ENCODE data around the gene SLC25A39. TPM values are rescaled to one million over a fixed set of nuclear protein-coding genes. Genes with fewer than 3 reads are reported as not detected.
A peak's percentile ranks its signal among the peaks of the same experiment; 100 is the strongest.

Gene SLC25A39
- total and polyA plus RNA-seq, 2 donors (not counting 3 experiments of a cell fraction or from before 2014, with no cell fraction given) = 88.5 to 151 TPM

GRCh38 chr17:44308865-44309264, 15.8 kb downstream of the SLC25A39 start:
- Histone ChIP-seq H3K4me1 (ENCODE audit: control insufficient read depth, extremely low read depth, insufficient read depth, low read length) (no peaks in the 10 kb centered on the region), H4K20me1 (replicated peaks; ENCODE audit: control insufficient read depth, extremely low read depth, insufficient read depth, low read length) (no peaks in the 10 kb centered on the region), H3K27me3 (ENCODE audit: control insufficient read depth in 2 of 2, insufficient read depth in 2 of 2, low read length in 2 of 2) (peaks cover 18 to 21% of the 10 kb centered on the region in 2 experiments), H3K36me3 (ENCODE audit: control insufficient read depth in 2 of 2, extremely low read depth in 1 of 2, insufficient read depth in 2 of 2, low read length in 2 of 2) (no peaks in the 10 kb centered on the region), H3K4me3 (replicated peaks in 1 of 3; ENCODE audit: insufficient read depth in 1 of 3, low read depth in 1 of 3, low read length in 3 of 3) (no peak overlapping the region), H2AFZ (ENCODE audit: low read depth, low read length) (no peak overlapping the region), H3K9me1 (replicated peaks; ENCODE audit: control insufficient read depth, extremely low read depth, insufficient read depth, low read length) (no peaks in the 10 kb centered on the region), H3K27ac (ENCODE audit: insufficient read depth, low read depth, low read length) (no peak overlapping the region), H3K9ac (replicated peaks; ENCODE audit: extremely low read depth, insufficient read depth, low read length) (no peak overlapping the region), H3K79me2 (ENCODE audit: control insufficient read depth, insufficient read depth, low read length) (no peaks in the 10 kb centered on the region), H3K4me2 (ENCODE audit: insufficient read depth, low read length) (peak overlapping the region; percentile 18), H3K9me3 (replicated peaks; ENCODE audit: control insufficient read depth, insufficient read depth, low read length) (no peaks in the 10 kb centered on the region)
- POLR2A ChIA-PET = no interaction called here
- TF ChIP-seq POLR2A (IDR thresholded peaks at IDR 0.05; ENCODE audit: low read depth, low read length) (no peak), POLR2AphosphoS5 (IDR thresholded peaks at IDR 0.05; ENCODE audit: insufficient read depth, low read depth, low read length) (no peak)
- dilution Hi-C loops (cut with MboI; ENCODE audit: extremely low pct_ligation_motif_present, low sequenced_read_pairs) (no loop called here), intact Hi-C loops (cut with micrococcal nuclease) (loop anchor here (5.0 kb wide), 1 partner anchor 87 kb away; no protein-coding TSS in a partner anchor)
- FAIRE-seq = no peak
- DNase-seq (ENCODE audit: low read depth, low spot score) = no peak
- BruUV-seq (replicated peaks) = no TSS peak
- CTCF ChIA-PET = interaction anchor here (0.7 to 1.2 kb wide), 13 partner anchors 9 to 105 kb away, joined by 3 to 8 read pairs (median 4); partner anchors contain the start of gene UBTF

- Histone ChIP-seq H3K27me3 (ENCODE audit: control insufficient read depth in 2 of 2, insufficient read depth in 2 of 2, low read length in 2 of 2) (peaks cover 16 to 20% of the 10 kb centered on the region in 2 experiments), H3K9me1 (replicated peaks; ENCODE audit: control insufficient read depth, extremely low read depth, insufficient read depth, low read length) (no peaks in the 10 kb centered on the region), H2AFZ (ENCODE audit: low read depth, low read length) (no peak within 1 kb of the TSS), H3K4me2 (ENCODE audit: insufficient read depth, low read length) (peak within 1 kb of the TSS; percentile 18), H3K4me1 (ENCODE audit: control insufficient read depth, extremely low read depth, insufficient read depth, low read length) (no peaks in the 10 kb centered on the region), H3K79me2 (ENCODE audit: control insufficient read depth, insufficient read depth, low read length) (no peaks in the 10 kb centered on the region), H4K20me1 (replicated peaks; ENCODE audit: control insufficient read depth, extremely low read depth, insufficient read depth, low read length) (no peaks in the 10 kb centered on the region), H3K27ac (ENCODE audit: insufficient read depth, low read depth, low read length) (no peak within 1 kb of the TSS), H3K4me3 (replicated peaks in 1 of 3; ENCODE audit: insufficient read depth in 1 of 3, low read depth in 1 of 3, low read length in 3 of 3) (peak within 1 kb of the TSS in 1 of 3 experiments; percentile 9), H3K36me3 (ENCODE audit: control insufficient read depth in 2 of 2, extremely low read depth in 1 of 2, insufficient read depth in 2 of 2, low read length in 2 of 2) (no peaks in the 10 kb centered on the region), H3K9me3 (replicated peaks; ENCODE audit: control insufficient read depth, insufficient read depth, low read length) (no peaks in the 10 kb centered on the region), H3K9ac (replicated peaks; ENCODE audit: extremely low read depth, insufficient read depth, low read length) (no peak within 1 kb of the TSS)
- CTCF ChIA-PET = interaction anchor here (0.6 to 1.2 kb wide), 13 partner anchors 9 to 105 kb away, joined by 3 to 8 read pairs (median 3); partner anchors contain the start of gene UBTF
- POLR2A ChIA-PET = interaction anchor here (0.7 kb wide), 1 partner anchor 16 kb away, joined by 6 read pairs; no protein-coding TSS in a partner anchor
- intact Hi-C loops (cut with micrococcal nuclease) = loop anchor here (5.0 kb wide), 1 partner anchor 86 kb away; no protein-coding TSS in a partner anchor
- FAIRE-seq (peak; percentile 75), DNase-seq (ENCODE audit: low read depth, low spot score) (peak; percentile 74)
- TF ChIP-seq JUN (IDR thresholded peaks at IDR 0.05; ENCODE audit: borderline replicate concordance, insufficient read depth, insufficient read length, low read depth) = no peak
- peak; percentile 17 for TF ChIP-seq EZH2 (IDR thresholded peaks at IDR 0.05; ENCODE audit: borderline replicate concordance, low read depth, low read length, severe bottlenecking)
- dilution Hi-C loops (cut with MboI; ENCODE audit: extremely low pct_ligation_motif_present, low sequenced_read_pairs) = no loop called here
- BruUV-seq (replicated peaks) = no TSS peak
Observed at GRCh38 chr17:44308320-44308818, 16.3 kb downstream of the SLC25A39 start, which contains the start of gene RUNDC3A. Gene RUNDC3A (plus strand): TSS chr17:44308601. CDS start chr17:44308833, 232 bp downstream.
